HCT116 (cell line): ENCODE measurements around the gene DVL1. TPM values are rescaled to one million over a fixed set of nuclear protein-coding genes. Genes with fewer than 3 reads are reported as not detected.
A peak's percentile ranks its signal among the peaks of the same experiment; 100 is the strongest.

ENCODE experiments used
- ATAC-seq: fragments of 200-7000 bp; cut with Tn5 transposase; 2 replicates; pipeline ENCODE4 v1.9.1; 2020; ENCODE audit warnings: mild to moderate bottlenecking, moderate library complexity
- BruUV-seq: library from RNA; stranded (reverse); fragments of 400-500 nt; replicated peaks from 2 replicates; lab custom pipeline; 2021; lab: Mats Ljungman, UMichigan
- CTCF ChIA-PET: fragments of 300-600 bp; sonication (Branson Sonifier 250); formaldehyde crosslinking; loops from one replicate; lab custom pipeline; 2021; ENCODE audit warnings: antibody characterized with exemption; lab: Charles Lee
- POLR2A ChIA-PET: fragments of 300-600, 350-600 bp; sonication (Branson Sonifier 250); formaldehyde crosslinking; loops from one replicate; lab custom pipeline; 2021; ENCODE audit warnings: antibody characterized with exemption; lab: Charles Lee
- RAD21 ChIA-PET, 2 experiments: fragments of 300-600 bp; sonication (Branson Sonifier 250); formaldehyde crosslinking; loops; one replicate each; lab custom pipeline; 2023; ENCODE audit warnings: low total read pairs in 2 of 2; ENCODE audit not compliant: uncharacterized antibody in 2 of 2, unreplicated experiment in 2 of 2, low non-redundant PET in 1 of 2; lab: Charles Lee
- DNase-seq: peaks from one replicate; pipeline ENCODE4 v3.0.0-alpha.2; 2010; ENCODE audit warnings: low read depth, low spot score
- H2AFZ ChIP-seq: fragments of 200-600 bp; shearing (Covaris generic), sonication (generic); 2 replicates; pipeline ENCODE4 v1.6.1; 2017; ENCODE audit warnings: low read depth, mixed run types, mixed read lengths, antibody characterized with exemption, low read length; ENCODE audit not compliant: poor library complexity, severe bottlenecking
- H3K27ac ChIP-seq: 2 replicates; pipeline ENCODE4 v1.5.1; 2012; ENCODE audit warnings: low read depth, low read length
- H3K27me3 ChIP-seq: fragments of 200-600 bp; sonication (generic); 2 replicates; pipeline ENCODE4 v1.6.1; 2016; ENCODE audit warnings: mixed run types, low read length, mixed read lengths; ENCODE audit not compliant: insufficient read depth
- H3K36me3 ChIP-seq, 2 experiments: fragments of 200-500 bp in 1 of 2; fragments of 200-600 bp in 1 of 2; sonication (Bioruptor generic) in 1 of 2; sonication (generic) in 1 of 2; 2 replicates each; pipeline versions ENCODE4 v1.5.1 to v1.6.1; 2014 to 2016; ENCODE audit warnings: low read length in 2 of 2, inconsistent platforms in 1 of 2, mixed read lengths in 1 of 2, mixed run types in 1 of 2; ENCODE audit not compliant: insufficient read depth in 2 of 2, control insufficient read depth in 1 of 2
- H3K4me1 ChIP-seq, 2 experiments: fragments of 200-600 bp in 1 of 2; sonication (generic) in 1 of 2; 2 replicates each; pipeline versions ENCODE4 v1.5.1 to v1.6.1; 2012 to 2017; ENCODE audit warnings: low read length in 2 of 2, inconsistent platforms in 1 of 2, mild to moderate bottlenecking in 1 of 2, mixed read lengths in 1 of 2, mixed run types in 1 of 2, moderate library complexity in 1 of 2; ENCODE audit not compliant: insufficient read depth in 2 of 2, control insufficient read depth in 1 of 2
- H3K4me2 ChIP-seq: fragments of 200-600 bp; sonication (generic); 2 replicates; pipeline ENCODE4 v1.6.1; 2017; ENCODE audit warnings: mixed run types, low read length, mixed read lengths
- H3K4me3 ChIP-seq, 2 experiments: fragments of 200-600 bp in 1 of 2; sonication (generic) in 1 of 2; replicated peaks in 1 of 2; 2 replicates each; pipeline ENCODE4 v1.5.1; 2011 to 2016; ENCODE audit warnings: low read length in 2 of 2, control low read depth in 1 of 2, low read depth in 1 of 2, mild to moderate bottlenecking in 1 of 2, mixed read lengths in 1 of 2, mixed run types in 1 of 2
- H3K79me2 ChIP-seq: fragments of 200-600 bp; sonication (generic); 2 replicates; pipeline ENCODE4 v1.6.1; 2017; ENCODE audit warnings: mild to moderate bottlenecking, mixed run types, low read length, moderate library complexity, mixed read lengths; ENCODE audit not compliant: insufficient read depth
- H3K9ac ChIP-seq: fragments of 200-600 bp; sonication (generic); 2 replicates; pipeline ENCODE4 v1.6.1; 2016; ENCODE audit warnings: low read length, mixed read lengths
- H3K9me2 ChIP-seq: fragments of 200-600 bp; sonication (generic), shearing (Covaris generic); 2 replicates; pipeline ENCODE4 v1.6.1; 2017; ENCODE audit warnings: mixed run types, mild to moderate bottlenecking, moderate library complexity; ENCODE audit not compliant: insufficient read depth
- H3K9me3 ChIP-seq, 2 experiments: fragments of 200-500 bp in 1 of 2; fragments of 200-600 bp in 1 of 2; sonication (Bioruptor generic) in 1 of 2; sonication (generic) in 1 of 2; 2 replicates each; pipeline ENCODE4 v1.6.1; 2014 to 2017; ENCODE audit warnings: low read length in 2 of 2, mixed read lengths in 2 of 2, inconsistent platforms in 1 of 2, low read depth in 1 of 2, mild to moderate bottlenecking in 1 of 2, mixed run types in 1 of 2, moderate library complexity in 1 of 2; ENCODE audit not compliant: control insufficient read depth in 1 of 2, insufficient read depth in 1 of 2
- H4K20me1 ChIP-seq: fragments of 200-600 bp; sonication (generic), shearing (Covaris generic); 2 replicates; pipeline ENCODE4 v1.6.1; 2017; ENCODE audit warnings: mixed run types, mild to moderate bottlenecking, moderate library complexity; ENCODE audit not compliant: insufficient read depth
- ATF3 ChIP-seq: IDR thresholded peaks from 2 replicates; pipeline ENCODE4 v1.6.1; 2012
- CBX3 ChIP-seq: IDR thresholded peaks from 2 replicates; pipeline ENCODE4 v1.6.1; 2012; ENCODE audit warnings: low read depth
- CEBPB ChIP-seq: IDR thresholded peaks from 2 replicates; pipeline ENCODE4 v1.6.1; 2012; ENCODE audit warnings: low read depth
- EGR1 ChIP-seq: IDR thresholded peaks from 2 replicates; pipeline ENCODE4 v1.6.1; 2012; ENCODE audit warnings: low read depth
- ELF1 ChIP-seq: IDR thresholded peaks from 2 replicates; pipeline ENCODE4 v1.6.1; 2012; ENCODE audit warnings: low read depth, borderline replicate concordance
- EZH2 ChIP-seq: fragments of 200-600 bp; sonication (generic); IDR thresholded peaks from 2 replicates; pipeline ENCODE4 v1.6.1; 2017; ENCODE audit warnings: antibody characterized with exemption, mixed run types
- EZH2phosphoT487 ChIP-seq: fragments of 200-600 bp; IDR thresholded peaks from 2 replicates; pipeline ENCODE4 v1.6.1; 2018; ENCODE audit warnings: antibody characterized with exemption, borderline replicate concordance
- FOSL1 ChIP-seq: IDR thresholded peaks from 2 replicates; pipeline ENCODE4 v1.6.1; 2012; ENCODE audit warnings: low read depth
- POLR2A ChIP-seq: IDR thresholded peaks from 2 replicates; pipeline ENCODE4 v1.7.0; 2011; ENCODE audit warnings: borderline replicate concordance; ENCODE audit not compliant: insufficient read depth, insufficient read length; ENCODE audit errors: extremely low read depth
- RAD21 ChIP-seq: IDR thresholded peaks from 2 replicates; pipeline ENCODE4 v1.6.1; 2012; ENCODE audit warnings: low read depth, mild to moderate bottlenecking
- REST ChIP-seq: IDR thresholded peaks from 2 replicates; pipeline ENCODE4 v1.6.1; 2012; ENCODE audit warnings: low read depth
- SP1 ChIP-seq: IDR thresholded peaks from 2 replicates; pipeline ENCODE4 v1.6.1; 2012; ENCODE audit warnings: low read depth
- TCF7L2 ChIP-seq: IDR thresholded peaks from 2 replicates; pipeline ENCODE4 v1.7.0; 2011; ENCODE audit warnings: borderline replicate concordance, inconsistent platforms; ENCODE audit not compliant: insufficient read depth, insufficient read length; ENCODE audit errors: extremely low read depth
- YY1 ChIP-seq: IDR thresholded peaks from 2 replicates; pipeline ENCODE4 v1.6.1; 2011; ENCODE audit warnings: low read length, low read depth, moderate library complexity, mild to moderate bottlenecking; ENCODE audit not compliant: insufficient replicate concordance; ENCODE audit errors: extremely low read depth
- ZFX ChIP-seq: fragments of 450-650 bp; IDR thresholded peaks from 2 replicates; pipeline ENCODE4 v1.6.1; 2017
- intact Hi-C: fragments of 100-400 bp; cut with micrococcal nuclease; formaldehyde crosslinking; loops from 2 replicates; pipeline ENCODE4 v1.10.0; 2022
- total RNA-seq: library from RNA; stranded (reverse); gene quantifications from one replicate; pipeline ENCODE4 v1.2.1, GENCODE V29; 2021; ENCODE audit not compliant: unreplicated experiment
- TF ChIP-seq, protein P1 (sequence below), 3 experiments: fragments of 200-600 bp in 1 of 3; sonication (generic) in 1 of 3; IDR thresholded peaks in 2 of 3; conservative IDR thresholded peaks in 1 of 3; 2 replicates each; pipeline ENCODE4 v1.5.1; 2012 to 2017; ENCODE audit warnings: low read depth in 2 of 3, low read length in 2 of 3, antibody characterized with exemption in 1 of 3, borderline replicate concordance in 1 of 3, control low read depth in 1 of 3, mild to moderate bottlenecking in 1 of 3, mixed read lengths in 1 of 3, mixed run types in 1 of 3, moderate library complexity in 1 of 3; ENCODE audit not compliant: insufficient read depth in 1 of 3

The DVL1 gene
- total RNA-seq, 1 experiment from 2014 or later = 160 TPM

GRCh38 chr1:1324084-1324523 is 25.1 kb downstream of the DVL1 start:
- Histone ChIP-seq H3K79me2 (peaks cover 67% of the 10 kb centered on the region), H4K20me1 (peaks cover 4% of the 10 kb centered on the region; the same call in 1 of the 2 replicates), H2AFZ (no peak overlapping the region), H3K9ac (peak overlapping the region; percentile 96), H3K36me3 (peaks cover 3 to 9% of the 10 kb centered on the region in 2 experiments; a peak in 2 of 4 replicates), H3K4me3 (peak overlapping the region; percentile 69 to 79), H3K27ac (peak overlapping the region; percentile 88), H3K4me1 (peaks cover 13 to 30% of the 10 kb centered on the region in 2 experiments), H3K9me2 (no peaks in the 10 kb centered on the region), H3K27me3 (no peaks in the 10 kb centered on the region), H3K4me2 (peak overlapping the region; percentile 74), H3K9me3 (no peaks in the 10 kb centered on the region)
- ChIA-PET CTCF (no interaction called here), POLR2A (interaction anchor here (0.6 kb wide), 1 partner anchor 109 kb away, joined by 4 read pairs; no protein-coding TSS in a partner anchor), RAD21 (interaction anchor here in 1 of 2 experiments (0.7 kb wide), 1 partner anchor 20 kb away, joined by 6 read pairs; no protein-coding TSS in a partner anchor)
- intact Hi-C loops = no loop called here
- DNase-seq = no peak
- TF ChIP-seq ZFX = no peak
- TF ChIP-seq REST = no peak
- no peak for TF ChIP-seq CEBPB
- no peak for TF ChIP-seq EZH2
- TF ChIP-seq SP1 = no peak
- TF ChIP-seq ATF3 = no peak
- no peak for TF ChIP-seq EGR1
- no peak for TF ChIP-seq FOSL1
- TF ChIP-seq RAD21 = no peak
- no peak for TF ChIP-seq YY1
- TF ChIP-seq, protein P1, sequence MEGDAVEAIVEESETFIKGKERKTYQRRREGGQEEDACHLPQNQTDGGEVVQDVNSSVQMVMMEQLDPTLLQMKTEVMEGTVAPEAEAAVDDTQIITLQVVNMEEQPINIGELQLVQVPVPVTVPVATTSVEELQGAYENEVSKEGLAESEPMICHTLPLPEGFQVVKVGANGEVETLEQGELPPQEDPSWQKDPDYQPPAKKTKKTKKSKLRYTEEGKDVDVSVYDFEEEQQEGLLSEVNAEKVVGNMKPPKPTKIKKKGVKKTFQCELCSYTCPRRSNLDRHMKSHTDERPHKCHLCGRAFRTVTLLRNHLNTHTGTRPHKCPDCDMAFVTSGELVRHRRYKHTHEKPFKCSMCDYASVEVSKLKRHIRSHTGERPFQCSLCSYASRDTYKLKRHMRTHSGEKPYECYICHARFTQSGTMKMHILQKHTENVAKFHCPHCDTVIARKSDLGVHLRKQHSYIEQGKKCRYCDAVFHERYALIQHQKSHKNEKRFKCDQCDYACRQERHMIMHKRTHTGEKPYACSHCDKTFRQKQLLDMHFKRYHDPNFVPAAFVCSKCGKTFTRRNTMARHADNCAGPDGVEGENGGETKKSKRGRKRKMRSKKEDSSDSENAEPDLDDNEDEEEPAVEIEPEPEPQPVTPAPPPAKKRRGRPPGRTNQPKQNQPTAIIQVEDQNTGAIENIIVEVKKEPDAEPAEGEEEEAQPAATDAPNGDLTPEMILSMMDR (IDR thresholded peaks at IDR 0.05 in 2 of 3, conservative IDR thresholded peaks at IDR 0.05 in 1 of 3; ENCODE audit: borderline replicate concordance in 1 of 3, insufficient read depth in 1 of 3, low read depth in 2 of 3, low read length in 2 of 3) = no peak
- no peak for TF ChIP-seq TCF7L2
- no peak for TF ChIP-seq ELF1
- no peak for TF ChIP-seq EZH2phosphoT487
- no peak for TF ChIP-seq CBX3
- TF ChIP-seq POLR2A = no peak
- BruUV-seq = no TSS peak
- ATAC-seq = peak; percentile 39
